GM10266 (cell line): ENCODE measurements around the gene PSPN.
A peak's percentile ranks its signal among the peaks of the same experiment; 100 is the strongest.

Experiments used
- DNase-seq: peaks from one replicate; pipeline ENCODE4 v3.0.0; 2012; ENCODE audit errors: extremely low spot score
- CTCF ChIP-seq: IDR thresholded peaks from 2 replicates; pipeline ENCODE4 v1.5.1; 2012; ENCODE audit warnings: mild to moderate bottlenecking, low read depth; ENCODE audit not compliant: control insufficient read depth, insufficient read depth; ENCODE audit errors: missing control alignments

Gene PSPN

GRCh38 chr19:6375411-6376010, at the start of gene PSPN:
Gene PSPN, minus strand, starts transcription at chr19:6375933. Its CDS starts 84 bp downstream, at chr19:6375849.
- TF ChIP-seq CTCF: no peak
- DNase-seq: no peak

- no peak for TF ChIP-seq CTCF
- DNase-seq: peak; percentile 100
Observed at GRCh38 chr19:6424939-6425731, 49.4 kb upstream of the PSPN start.

GRCh38 chr19:6424195-6424938, 48.6 kb upstream of the PSPN start, which contains the start of gene KHSRP:
Gene KHSRP, minus strand, starts transcription at chr19:6424811. Its CDS starts 110 bp downstream, at chr19:6424701.
- DNase-seq: no peak
- no peak for TF ChIP-seq CTCF

- peak; percentile 76 for DNase-seq
Observed at GRCh38 chr19:6423499-6424194, 47.9 kb upstream of the PSPN start.

GRCh38 chr19:6421075-6422014, 45.6 kb upstream of the PSPN start:
- DNase-seq: no peak
- TF ChIP-seq CTCF: no peak

More at GRCh38 chr19:6423499-6424194, 47.9 kb upstream of the PSPN start:
- TF ChIP-seq CTCF: no peak

GRCh38 chr19:6418562-6418932, 42.8 kb upstream of the PSPN start:
- no peak for DNase-seq
- TF ChIP-seq CTCF: no peak
